Dermis microvascular lymphatic vessel endothelial cell (primary cell): ENCODE data around the gene KCNH1. TPM values are rescaled to one million over a fixed set of nuclear protein-coding genes. Genes with fewer than 3 reads are reported as not detected.
"Not testable (repeated sequence)": the region's sequence is repeated elsewhere in the genome, so short reads cannot be mapped to it uniquely, and the experiment has no call there.

Experiments
- DNase-seq, 2 donors: peaks; one replicate each; pipeline versions ENCODE4 v3.0.0 to v3.0.0-alpha.2; 2010; ENCODE audit warnings: low read depth in 2 of 2
- total RNA-seq: library from RNA; depleted of rRNA; stranded (reverse); fragments of >200 nt; gene quantifications from 2 replicates; pipeline ENCODE4 v1.2.1, GENCODE V29; 2014

The KCNH1 gene
- total RNA-seq, 1 donor from 2014 or later: not detected

DNA sequence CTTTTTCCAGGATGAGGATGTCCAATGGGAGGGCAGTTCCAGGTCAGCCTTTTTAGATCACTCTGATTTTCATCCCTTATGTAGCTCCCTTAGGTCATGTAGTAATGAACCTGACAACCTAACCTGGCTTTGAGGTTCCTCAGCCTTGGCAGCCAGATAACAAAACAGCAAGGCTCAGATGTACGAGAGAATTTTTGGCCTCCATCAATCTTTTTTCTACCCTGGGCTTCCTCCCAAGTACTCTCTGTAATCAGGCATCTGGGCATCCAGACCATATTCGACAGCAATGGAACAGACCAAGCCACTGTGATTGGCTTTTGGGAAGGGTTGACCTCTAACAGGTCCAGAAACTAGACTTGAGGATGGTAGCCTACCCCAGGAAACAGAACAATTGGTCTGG is 38.6 kb downstream of the KCNH1 start:
- DNase-seq: no peak

DNA sequence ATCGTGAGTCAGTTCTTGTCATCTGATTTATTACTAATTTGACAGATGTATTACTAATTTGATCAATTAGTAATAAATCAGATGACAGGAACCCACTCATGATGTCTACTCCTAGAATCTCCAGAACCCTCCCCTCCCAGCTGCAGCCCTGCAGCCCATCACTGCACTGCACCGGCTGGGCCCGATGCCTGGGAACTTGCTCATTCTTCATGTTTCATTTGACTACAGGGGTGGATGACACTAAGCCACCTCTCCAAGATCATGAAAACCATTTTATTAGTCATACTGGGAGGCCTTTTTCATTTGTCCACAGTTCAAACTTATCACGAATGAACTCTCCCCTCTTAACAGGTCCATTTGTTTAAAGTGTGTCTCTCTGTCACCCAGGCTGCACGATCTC is 41.0 kb downstream of the KCNH1 start:
- no peak for DNase-seq

DNA sequence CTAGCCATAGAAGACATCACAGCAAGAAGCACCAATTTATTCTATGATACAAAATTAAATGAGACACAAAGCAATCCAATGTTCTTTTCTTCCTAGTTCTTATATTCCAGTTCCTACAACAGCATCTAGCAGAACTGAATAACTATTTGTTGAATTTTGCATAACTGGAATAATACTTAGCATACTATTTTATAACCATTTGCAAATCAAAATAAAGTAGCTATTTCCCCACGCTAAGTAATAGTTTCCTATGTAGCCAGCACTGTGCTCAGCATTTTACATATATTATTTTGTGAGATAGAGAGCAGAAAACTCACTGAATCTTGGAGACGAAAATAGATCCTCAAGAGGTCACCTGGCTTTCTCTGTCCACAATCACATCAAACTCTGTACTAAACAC is 42.1 kb downstream of the KCNH1 start:
- no peak for DNase-seq

DNA sequence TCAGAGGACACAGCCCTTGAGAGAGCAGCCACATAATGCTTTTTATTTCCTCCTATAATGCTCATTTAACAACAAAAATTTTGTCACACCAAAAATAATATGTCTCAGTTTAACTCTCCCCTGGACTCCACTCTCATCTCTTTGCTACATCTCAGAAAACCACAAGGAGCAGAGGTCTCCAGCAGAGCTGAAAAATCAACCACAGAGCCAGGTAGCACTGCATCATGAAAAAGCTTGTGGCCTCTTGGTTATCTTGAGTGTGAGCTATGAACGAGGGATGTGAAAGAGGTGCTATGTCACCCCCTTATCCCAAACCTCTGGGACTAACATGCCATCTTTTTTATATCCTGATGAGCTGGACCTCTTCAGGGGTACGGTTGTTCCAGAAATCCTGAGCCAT is 44.4 kb downstream of the KCNH1 start:
- DNase-seq: no peak

DNA sequence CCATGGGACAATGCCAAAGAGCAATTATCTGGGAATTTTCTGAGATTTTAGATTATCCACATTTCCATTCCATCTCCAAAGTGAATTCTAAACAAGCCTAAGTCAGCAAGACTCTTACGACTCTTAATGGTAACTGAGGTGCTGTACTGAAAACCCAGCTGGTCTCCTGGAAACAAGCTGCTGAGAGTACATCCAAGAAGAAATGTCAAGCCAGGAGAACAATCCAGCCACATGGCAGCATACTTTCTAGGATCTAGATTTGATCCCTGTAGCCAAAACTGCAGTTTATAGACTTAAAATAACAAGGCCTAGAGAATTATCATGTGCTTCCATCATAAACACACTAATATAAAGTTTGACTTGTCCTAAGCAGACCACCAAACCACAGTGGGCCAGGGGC is 45.8 kb downstream of the KCNH1 start:
- no peak for DNase-seq

DNA sequence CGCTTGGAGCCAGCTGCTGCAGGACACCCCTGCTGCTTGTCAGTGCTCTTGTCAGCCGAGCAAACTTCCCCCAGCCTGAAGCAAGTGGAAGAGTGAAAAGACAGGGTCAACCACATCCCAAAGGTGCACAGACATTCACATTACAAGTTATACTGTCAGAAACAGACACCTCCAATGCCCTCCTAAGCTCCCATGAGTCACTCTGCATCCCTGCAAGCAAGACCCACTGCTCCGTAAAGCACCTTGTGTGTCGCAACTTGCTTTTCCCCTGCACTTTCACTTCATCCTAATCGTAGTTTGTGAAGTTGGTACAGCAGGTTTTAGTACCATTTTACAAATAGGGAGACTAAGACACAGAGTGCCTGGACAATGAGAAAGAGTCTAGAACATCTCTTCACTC is 51.1 kb downstream of the KCNH1 start:
- DNase-seq: no peak

DNA sequence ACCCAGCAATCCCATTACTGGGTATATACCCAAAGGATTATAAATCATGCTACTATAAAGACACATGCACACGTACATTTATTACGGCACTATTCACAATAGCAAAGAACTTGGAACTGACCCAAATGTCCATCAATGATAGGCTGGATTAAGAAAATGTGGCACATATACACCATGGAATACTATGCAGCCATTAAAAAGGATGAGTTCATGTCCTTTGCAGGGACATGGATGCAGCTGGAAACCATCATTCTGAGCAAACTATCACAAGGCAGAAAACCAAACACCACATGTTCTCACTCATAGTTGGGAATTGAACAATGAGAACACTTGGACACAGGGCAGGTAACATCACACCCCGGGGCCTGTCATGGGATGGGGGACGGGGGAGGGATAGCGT is 52.5 kb downstream of the KCNH1 start:
- not testable (repeated sequence) for DNase-seq

DNA sequence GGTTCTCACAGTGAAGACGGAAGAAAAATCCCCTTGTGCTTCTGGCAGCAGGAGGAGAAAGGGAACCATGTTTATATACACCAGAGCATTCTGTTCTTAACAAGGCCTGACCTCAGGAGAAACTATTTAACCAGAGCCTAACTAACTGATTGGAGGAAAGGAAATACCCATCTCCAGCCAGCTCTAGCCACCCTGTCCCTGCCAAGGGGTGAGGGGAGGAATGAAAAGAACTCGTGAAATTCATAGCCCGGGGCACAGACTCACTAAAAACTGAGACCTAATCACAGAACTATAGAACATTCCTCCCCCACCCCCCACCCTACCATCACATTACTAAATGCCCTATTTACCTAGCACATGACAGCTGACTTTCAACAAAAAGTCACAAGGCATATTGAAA is 65.0 kb downstream of the KCNH1 start:
- DNase-seq: no peak

DNA sequence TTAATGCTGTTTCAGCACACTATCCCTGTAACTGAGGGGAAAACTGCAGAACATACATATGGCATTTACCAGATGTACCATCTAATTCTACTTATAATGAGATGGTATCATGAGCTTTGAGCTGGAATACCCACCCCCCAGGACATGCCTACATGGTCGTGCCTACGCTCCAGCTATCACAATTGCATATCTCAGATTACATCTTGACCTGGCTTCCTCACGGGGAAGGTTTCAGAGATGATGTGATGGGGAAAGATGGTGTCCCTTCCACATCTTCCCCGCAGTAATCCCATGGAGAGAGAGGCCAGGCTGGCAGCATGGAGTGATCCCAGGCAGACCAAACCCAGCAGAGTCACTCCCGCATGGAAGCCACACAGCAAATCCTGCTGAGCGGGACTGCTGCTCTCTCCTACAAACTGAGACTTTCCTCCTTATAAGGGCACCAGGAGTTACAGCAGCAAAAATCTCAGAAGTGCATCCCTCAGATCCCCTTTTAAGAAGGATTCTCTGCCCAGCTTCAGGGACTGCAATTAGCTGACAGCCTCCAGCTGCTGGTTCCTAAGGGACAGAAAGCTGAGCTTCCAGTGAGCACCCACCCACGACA is 67.1 kb downstream of the KCNH1 start:
- no peak for DNase-seq

DNA sequence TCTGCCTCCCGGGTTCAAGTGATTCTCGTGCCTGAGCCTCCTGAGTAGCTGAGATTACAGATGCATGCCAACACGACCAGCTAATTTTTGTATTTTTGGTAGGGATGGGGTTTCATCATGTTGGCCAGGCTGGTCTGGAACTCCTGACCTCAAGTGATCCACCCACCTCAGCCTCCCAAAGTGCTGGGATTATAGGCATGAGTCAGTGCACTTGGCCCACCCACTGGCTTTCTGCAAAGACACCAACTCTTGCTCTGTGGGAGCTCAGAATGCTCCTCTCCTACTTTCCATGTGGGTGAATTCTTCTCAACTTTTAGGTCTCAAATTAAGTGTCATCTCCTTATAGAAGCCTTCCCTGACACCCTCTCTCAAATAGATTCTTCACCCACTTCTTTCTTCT is 92.1 kb downstream of the KCNH1 start:
- not testable (repeated sequence) for DNase-seq

DNA sequence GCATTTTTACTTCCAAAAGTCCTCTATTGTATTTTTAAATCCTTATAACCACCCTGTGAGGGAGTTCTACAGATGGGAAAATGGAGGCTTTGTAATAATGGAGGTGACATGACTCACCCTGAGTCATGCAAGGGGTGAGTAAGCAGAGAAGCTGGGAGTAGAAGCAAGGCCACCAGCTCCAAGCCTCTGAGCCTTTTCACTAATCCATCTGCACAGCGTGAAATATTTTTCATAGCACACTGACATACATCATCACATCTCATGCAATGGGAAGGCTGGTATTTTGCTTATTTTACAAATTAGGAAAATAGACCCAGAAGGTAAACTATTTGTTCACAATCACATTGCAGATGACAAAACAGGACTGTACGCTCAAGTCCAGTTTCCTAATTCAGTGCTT is 96.9 kb downstream of the KCNH1 start:
- no peak for DNase-seq

DNA sequence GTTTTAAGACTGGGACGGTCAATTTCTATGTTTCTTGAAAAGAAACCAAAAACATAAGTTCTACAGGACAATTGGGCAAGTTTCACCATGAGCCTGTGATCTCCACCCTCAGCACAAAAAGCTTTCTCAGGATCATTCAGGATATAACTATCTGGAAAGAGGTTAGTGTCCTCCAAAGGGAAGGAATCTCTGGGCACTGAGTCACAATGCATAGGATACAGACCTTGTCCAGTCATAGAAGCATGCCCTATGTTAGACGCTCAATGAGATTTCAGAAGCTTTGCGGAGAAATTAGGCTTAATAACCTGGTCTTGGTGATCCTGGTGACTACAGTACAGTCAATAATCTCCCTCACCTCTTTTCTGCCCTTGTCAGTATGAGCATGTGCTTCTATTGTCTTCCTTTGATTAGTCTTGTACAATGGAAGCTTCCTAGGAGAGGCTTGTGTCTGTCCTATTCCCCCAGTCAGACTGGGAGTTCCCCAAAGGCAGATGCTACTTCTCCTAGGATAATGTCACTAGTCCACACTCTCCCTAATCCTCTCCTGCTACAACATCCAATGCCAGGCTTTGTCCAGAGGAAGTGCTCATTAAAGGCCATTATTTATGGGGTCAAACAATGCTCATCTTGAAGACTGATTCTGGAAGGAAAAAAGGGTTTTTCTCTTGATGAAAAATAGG is 97.4 kb downstream of the KCNH1 start:
- no peak for DNase-seq

DNA sequence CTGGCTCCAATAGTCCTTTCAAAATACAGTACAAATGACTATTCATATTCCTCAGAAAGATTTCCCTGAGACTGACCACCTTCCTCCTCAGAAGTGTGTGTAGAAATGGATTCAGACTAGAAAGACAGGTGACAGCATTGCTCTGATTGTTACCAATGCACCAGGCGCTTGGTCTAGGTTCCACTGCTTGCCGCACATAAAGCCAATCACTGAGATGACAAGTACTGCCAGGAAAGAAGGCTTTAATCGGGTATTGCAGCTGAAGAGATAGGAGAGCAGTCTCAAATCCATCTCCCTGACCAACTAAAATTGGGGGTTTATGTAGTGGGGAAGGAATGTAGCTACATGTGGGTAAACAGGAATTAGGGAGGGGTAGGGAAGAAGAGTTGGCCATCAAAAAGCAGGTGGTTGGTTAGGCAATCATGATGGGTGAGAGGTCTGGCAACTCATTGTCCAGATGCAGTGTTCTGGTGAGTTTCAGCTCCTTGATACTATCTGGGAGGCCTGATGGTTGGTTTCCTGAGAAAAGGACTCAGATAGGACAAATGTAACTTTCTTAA is 98.0 kb downstream of the KCNH1 start:
- DNase-seq: no peak

DNA sequence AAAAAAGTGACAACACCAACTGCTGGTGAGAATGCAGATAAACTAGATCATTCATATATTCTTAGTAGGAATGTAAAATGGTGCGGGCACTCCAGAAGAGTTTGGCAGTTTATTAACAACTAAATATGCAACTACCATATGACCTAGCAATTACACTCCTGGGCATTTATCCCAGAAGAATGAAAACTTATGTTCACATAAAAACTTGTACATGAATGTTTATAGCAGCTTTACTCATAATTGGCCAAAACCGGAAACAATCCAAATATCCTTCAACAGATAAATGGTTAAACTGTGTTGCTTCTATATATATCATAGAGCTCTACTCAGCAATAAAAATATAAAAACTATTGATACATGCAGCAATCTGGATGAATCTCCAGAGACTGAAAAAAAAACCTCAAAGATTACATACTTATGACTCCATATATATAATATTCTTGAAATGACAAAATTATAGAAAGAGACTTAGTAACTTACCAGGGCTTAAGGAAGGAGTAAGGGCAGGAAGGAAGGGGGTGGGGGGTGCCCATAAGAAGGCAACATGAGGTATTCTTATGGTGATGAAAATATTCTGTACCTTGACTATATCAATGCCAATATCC is 99.9 kb downstream of the KCNH1 start:
- no peak for DNase-seq

DNA sequence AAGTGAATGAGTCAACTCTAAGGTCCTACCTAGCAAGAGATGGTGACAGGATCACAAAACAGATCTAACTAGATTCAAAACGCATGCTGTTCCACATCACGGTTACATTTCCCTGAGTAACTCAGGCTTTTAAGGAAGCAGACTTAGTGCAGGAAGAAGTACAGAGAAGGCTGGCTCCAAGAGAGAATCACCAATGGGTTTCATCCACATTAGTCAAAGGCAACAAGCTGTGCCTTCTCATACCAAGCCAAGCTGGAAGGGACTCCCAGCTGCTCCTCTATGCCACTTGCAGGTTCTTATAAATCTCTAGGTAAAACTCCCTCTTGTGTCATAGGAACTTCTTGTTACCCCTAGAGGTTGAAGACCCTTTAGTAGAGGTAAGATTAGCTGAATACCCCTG is 109.0 kb downstream of the KCNH1 start:
- no peak for DNase-seq

DNA sequence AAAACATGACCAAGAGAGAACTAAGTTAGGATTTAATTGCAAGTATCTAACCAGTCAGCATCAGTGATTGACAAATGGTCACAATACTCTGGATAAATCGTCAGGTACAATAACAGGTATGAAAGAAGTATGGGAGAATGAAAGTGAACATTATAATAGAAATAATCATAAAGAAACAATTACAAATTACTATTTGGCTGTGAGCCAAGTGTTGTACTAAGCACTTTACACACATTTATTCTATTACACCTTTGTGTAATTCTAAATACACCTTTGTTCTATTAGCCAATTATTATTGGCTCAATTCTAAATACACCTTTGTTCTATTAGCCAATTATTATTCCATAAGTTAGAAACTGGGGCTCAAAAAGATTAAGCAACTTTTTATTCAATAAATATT is 114.7 kb downstream of the KCNH1 start:
- DNase-seq: no peak

DNA sequence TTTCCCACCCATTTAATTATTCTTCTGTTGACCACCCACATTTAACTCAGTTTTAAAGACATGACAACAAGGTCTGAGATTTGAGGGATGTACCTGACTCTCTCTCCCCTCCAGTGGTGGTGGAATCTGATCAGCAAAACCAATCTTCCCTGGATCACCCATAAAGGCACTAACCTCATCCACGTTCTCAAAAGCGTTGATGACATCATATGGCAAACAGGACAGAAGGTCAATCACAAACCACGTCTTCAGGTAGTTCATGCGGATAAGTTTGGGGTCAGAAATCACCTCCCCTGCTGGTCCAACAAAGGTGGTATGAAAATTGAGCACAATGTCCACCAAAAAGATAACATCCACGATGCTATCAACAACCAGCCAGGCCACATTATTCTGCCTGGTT is 115.3 kb downstream of the KCNH1 start:
- no peak for DNase-seq

DNA sequence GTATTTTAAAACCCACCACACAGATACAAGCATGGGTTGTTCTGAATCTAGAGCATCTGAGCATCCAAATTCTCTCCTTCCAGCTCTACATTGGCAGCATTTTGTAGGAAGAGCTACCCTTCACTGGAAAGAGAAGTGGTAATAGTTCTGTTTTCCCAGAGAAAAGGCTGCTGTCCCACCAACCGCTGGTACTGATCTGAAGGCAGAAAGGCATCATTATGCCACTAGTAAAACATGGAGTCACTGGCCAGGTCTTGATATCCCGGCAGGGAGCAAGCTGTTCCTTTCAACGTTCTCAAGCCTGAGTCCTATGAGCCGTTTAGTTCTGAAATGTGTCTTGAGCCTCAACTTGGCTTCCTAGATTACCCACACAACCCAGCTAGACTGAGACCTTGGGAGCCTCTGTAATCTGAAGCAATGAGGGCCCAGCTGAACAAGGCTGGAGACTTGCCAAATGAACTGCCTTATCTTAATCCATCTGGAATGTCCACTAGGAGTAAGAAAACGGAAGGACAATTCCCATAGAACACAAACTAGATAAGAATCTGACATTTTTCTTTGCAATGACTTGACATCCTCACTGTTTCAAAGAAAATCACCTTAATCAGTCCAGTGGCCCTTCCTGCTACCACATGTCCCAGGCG is 116.8 kb downstream of the KCNH1 start:
- no peak for DNase-seq

DNA sequence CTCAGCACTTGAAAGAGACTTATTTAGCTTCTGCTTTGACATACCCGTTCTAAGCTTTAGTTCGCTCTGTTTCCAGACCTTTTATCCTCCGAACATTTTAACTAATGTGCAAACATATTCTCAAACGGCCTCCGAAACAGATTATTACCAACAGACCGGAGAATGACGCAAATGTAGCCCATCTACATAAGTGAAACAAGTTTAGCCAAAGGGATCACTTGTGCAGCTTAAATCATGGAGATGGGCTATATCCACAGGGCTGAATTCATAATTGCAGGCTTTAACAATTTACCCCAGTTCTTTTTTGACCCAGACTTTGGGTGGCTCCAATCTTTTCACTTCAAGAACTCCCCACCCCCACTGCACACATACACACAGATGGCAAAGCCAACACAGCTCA is 119.7 kb downstream of the KCNH1 start:
- DNase-seq: no peak

DNA sequence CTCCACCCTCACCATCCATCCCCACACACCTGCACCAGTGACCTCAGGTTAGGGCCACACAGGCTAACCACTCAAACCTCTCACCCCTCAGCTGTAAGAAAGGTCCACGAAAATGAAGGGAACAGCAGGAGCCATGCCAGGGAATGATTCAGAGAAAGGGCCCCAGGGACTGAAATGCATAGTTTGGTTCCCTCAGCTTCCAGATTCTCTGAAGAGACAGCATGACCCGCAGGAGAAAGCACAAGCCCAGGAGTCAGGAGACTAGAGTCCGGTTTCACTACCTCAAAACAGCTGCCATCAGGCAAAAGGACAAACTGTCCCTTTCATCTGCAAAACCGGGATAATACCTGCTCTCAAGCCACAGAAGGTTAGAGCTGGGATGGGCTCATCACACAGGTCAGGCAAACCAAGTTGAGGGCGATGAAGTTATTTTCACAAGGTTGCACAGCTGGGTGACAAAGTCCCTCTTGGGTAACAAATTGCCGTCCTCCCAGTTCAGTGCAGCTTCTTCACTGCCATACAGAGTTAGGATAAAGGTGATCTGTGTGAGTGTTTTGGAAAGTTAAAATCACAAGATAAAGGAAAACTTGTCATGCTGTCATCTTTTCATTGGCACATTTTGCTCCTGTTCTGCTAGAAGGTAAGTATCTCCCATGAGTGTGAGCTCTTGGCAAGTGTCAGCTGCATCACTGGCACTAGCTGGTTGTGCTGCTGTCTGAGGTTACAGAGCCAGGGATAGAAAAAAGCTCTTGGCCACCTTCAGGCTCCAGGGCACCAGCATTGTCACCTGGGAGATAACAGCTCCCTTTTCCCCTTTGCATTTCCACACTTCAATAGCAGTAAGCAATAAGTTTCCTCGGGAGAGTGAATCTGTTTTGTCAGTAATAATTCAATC is 120.4 kb downstream of the KCNH1 start:
- no peak for DNase-seq

DNA sequence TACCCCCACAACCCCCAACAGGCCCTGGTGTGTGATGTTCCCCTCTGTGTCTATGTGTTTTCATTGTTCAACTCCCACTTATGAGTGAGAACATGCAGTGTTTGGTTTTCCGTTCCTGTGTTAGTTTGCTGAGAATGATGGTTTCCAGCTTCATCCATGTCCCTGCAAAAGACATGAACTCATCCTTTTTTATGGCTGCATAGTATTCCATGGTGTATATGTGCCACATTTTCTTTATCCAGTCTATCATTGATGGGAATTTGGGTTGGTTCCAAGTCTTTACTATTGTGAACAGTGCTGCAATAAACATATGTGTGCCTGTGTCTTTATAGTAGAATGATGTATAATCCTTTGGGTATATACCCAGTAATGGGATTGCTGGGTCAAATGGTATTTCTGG is 122.8 kb downstream of the KCNH1 start:
- not testable (repeated sequence) for DNase-seq
